Kidney (tissue), 14 donors: ENCODE measurements around the gene FAM210A. TPM values are rescaled to one million over a fixed set of nuclear protein-coding genes. Genes with fewer than 3 reads are reported as not detected.
A peak's percentile ranks its signal among the peaks of the same experiment; 100 is the strongest.

Source experiments
- DNase-seq, 5 donors: peaks; one replicate each; pipeline ENCODE4 v3.0.0-alpha.2; 2013 to 2020
- FAIRE-seq: peaks from 2 replicates; lab custom pipeline; 2012; peaks lifted over from hg19 to GRCh38; lab: Jason Lieb, UNC
- H3K27ac ChIP-seq, 2 donors: one replicate each; pipeline ENCODE4 v1.7.0; 2013; ENCODE audit warnings: low read depth in 2 of 2, low read length in 2 of 2, inconsistent platforms in 1 of 2
- H3K27me3 ChIP-seq: one replicate; pipeline ENCODE4 v1.7.1; 2013; ENCODE audit warnings: low read length, inconsistent platforms; ENCODE audit not compliant: control insufficient read depth, insufficient read depth
- H3K36me3 ChIP-seq, 3 donors: one replicate each; pipeline versions ENCODE4 v1.7.0 to v1.7.1; 2013; ENCODE audit warnings: low read length in 3 of 3, control low read depth in 1 of 3, inconsistent platforms in 1 of 3; ENCODE audit not compliant: insufficient read depth in 3 of 3, control insufficient read depth in 2 of 3
- H3K4me1 ChIP-seq, 3 donors: one replicate each; pipeline versions ENCODE4 v1.7.0 to v1.7.1; 2013; ENCODE audit warnings: low read length in 3 of 3, inconsistent platforms in 1 of 3, low read depth in 1 of 3; ENCODE audit not compliant: control insufficient read depth in 2 of 3, insufficient read depth in 2 of 3
- H3K4me3 ChIP-seq, 3 donors: one replicate each; pipeline versions ENCODE4 v1.7.0 to v1.8.1; 2013; ENCODE audit warnings: low read length in 3 of 3, control low read depth in 1 of 3, inconsistent platforms in 1 of 3
- H3K9ac ChIP-seq, 3 donors: one replicate each; pipeline versions ENCODE4 v1.7.0 to v1.7.1; 2013; ENCODE audit warnings: low read length in 3 of 3, control low read depth in 1 of 3, inconsistent platforms in 1 of 3
- H3K9me3 ChIP-seq, 3 donors: one replicate each; pipeline versions ENCODE4 v1.7.0 to v1.7.1; 2013; ENCODE audit warnings: low read length in 3 of 3, control low read depth in 1 of 3, inconsistent platforms in 1 of 3; ENCODE audit not compliant: control insufficient read depth in 2 of 3, insufficient read depth in 1 of 3
- CTCF ChIP-seq: IDR thresholded peaks from 3 replicates; pipeline ENCODE4 v1.5.1; 2012; ENCODE audit warnings: mild to moderate bottlenecking, moderate library complexity, borderline replicate concordance; ENCODE audit not compliant: insufficient read depth; ENCODE audit errors: extremely low read depth
- intact Hi-C: fragments of 100-400 bp; cut with DNase I; formaldehyde crosslinking; loops from one replicate; pipeline ENCODE4 v1.11.1; 2022
- polyA plus RNA-seq: library from polyadenylated mRNA; stranded (reverse); fragments of 350-450 nt; fragmentation: Illumina TruSeq; extraction: RNeasy Lipid Tissue Mini Kit (QIAGEN cat#74804); gene quantifications from one replicate; pipeline ENCODE4 v1.2.3, GENCODE V29; 2014; ENCODE audit warnings: low read depth, low replicate concordance; ENCODE audit not compliant: insufficient read depth
- total RNA-seq: library from RNA; stranded (reverse); fragmentation: NEBNext Ultra II Directional; extraction: Animal tissue kit (Norgen Biotek cat#: 25700); gene quantifications from one replicate; pipeline ENCODE4 v1.2.1, GENCODE V29; 2021
- donor health status: control.
- donor health status: control.
- donor health status: control.
- donor health status: control.
- donor health status: control.
- donor health status: DM: yes; HTN: yes; CAD: no.
- donor health status: Normal renal cell carcinoma (clear cell type).

FAM210A gene
- total and polyA plus RNA-seq, 2 donors from 2014 or later = 13.7 to 18.0 TPM

- H3K27ac ChIP-seq = no peak overlapping the region
- H3K9ac ChIP-seq = no peak overlapping the region
- no peaks in the 10 kb centered on the region for H3K27me3 ChIP-seq
- peaks cover 0 to 24% (median 2%) of the 10 kb centered on the region in 3 donors for H3K9me3 ChIP-seq
- TF ChIP-seq CTCF = no peak
- DNase-seq (no peak), FAIRE-seq (no peak)
- intact Hi-C loops = no loop called here
- H3K4me3 ChIP-seq = no peak overlapping the region
- H3K36me3 ChIP-seq = peaks cover 2 to 8% (median 5%) of the 10 kb centered on the region in 3 donors
- no peaks in the 10 kb centered on the region for H3K4me1 ChIP-seq
Observed at GRCh38 chr18:13762690-13763439, 36.5 kb upstream of the FAM210A start.

DNA sequence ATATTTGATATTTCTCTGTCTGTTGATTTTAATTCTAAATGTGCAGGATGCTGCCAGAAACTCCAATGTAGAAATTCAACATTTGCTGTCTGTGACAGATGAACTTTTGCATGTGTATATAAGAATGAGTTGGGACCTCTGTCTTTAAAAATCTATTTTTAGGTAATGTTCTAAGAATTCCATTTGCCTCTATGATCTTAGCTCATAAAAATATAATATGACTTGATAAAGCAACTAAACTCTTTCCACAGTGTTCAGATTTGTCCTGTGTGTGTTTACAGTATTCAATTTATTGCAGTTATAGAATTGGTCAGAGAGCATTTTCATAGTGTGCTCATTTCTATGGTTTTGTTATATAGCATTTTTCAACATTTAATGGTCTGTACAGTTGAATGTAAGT lies 33.7 kb upstream of the FAM210A start:
- no peak for TF ChIP-seq CTCF

DNA sequence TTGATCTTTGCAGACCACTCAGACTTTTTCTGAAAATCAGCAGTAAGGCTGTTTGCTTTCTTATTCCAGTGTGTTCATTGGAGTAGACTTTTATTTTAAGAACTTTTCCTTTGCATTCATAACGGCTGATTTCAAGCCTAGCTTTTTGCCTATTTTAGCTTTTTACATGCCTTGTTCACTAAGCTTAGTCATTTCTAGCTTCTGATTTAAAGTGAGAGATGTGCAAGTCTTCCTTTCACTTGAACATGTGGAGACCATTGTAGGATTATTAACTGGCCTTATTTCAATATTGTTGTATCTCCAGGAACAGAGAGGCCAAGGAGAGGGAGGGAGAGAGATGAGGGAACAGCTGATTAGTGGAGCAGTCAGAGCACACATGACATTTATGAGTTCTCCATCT lies 32.3 kb upstream of the FAM210A start:
- no peak for DNase-seq
- no peaks in the 10 kb centered on the region for H3K9me3 ChIP-seq
- FAIRE-seq = no peak
- H3K4me3 ChIP-seq = no peak overlapping the region
- no peak for TF ChIP-seq CTCF
- no peak overlapping the region for H3K9ac ChIP-seq
- H3K27ac ChIP-seq = no peak overlapping the region
- peaks cover 2 to 33% (median 22%) of the 10 kb centered on the region in 3 donors for H3K36me3 ChIP-seq
- H3K4me1 ChIP-seq = no peaks in the 10 kb centered on the region
- intact Hi-C loops = no loop called here
- H3K27me3 ChIP-seq = no peaks in the 10 kb centered on the region

More for the DNA sequence above, 33.7 kb upstream of the FAM210A start:
- Histone ChIP-seq H3K9me3 (peaks cover 0 to 1% (median 0%) of the 10 kb centered on the region in 3 donors), H3K36me3 (peaks cover 2 to 19% (median 19%) of the 10 kb centered on the region in 3 donors), H3K4me3 (no peak overlapping the region), H3K27ac (no peak overlapping the region), H3K27me3 (no peaks in the 10 kb centered on the region), H3K4me1 (no peaks in the 10 kb centered on the region), H3K9ac (no peak overlapping the region)
- intact Hi-C loops = no loop called here
- FAIRE-seq (no peak), DNase-seq (peak in 1 of 5 donors; percentile 2)
